Esophagus muscularis mucosa (tissue), 4 donors: ENCODE data around the gene ICA1L. TPM values are rescaled to one million over a fixed set of nuclear protein-coding genes. Genes with fewer than 3 reads are reported as not detected.

ENCODE experiments used
- DNase-seq: peaks from one replicate; pipeline ENCODE4 v3.0.0-alpha.2; 2017; ENCODE audit errors: extremely low spot score
- H3K27ac ChIP-seq, 4 donors: fragments of 200-600 bp; sonication (generic); replicated peaks in 1 of 4; 1 replicate in 3 of 4; 2 replicates in 1 of 4; pipeline ENCODE4 v1.5.1; 2016 to 2019; ENCODE audit warnings: mild to moderate bottlenecking in 1 of 4
- H3K27me3 ChIP-seq, 4 donors: fragments of 200-600 bp; sonication (generic); one replicate each; pipeline versions ENCODE4 v1.5.1 to v1.6.0; 2016 to 2019
- H3K36me3 ChIP-seq, 4 donors: fragments of 200-600 bp; sonication (generic); one replicate each; pipeline ENCODE4 v1.5.1; 2016 to 2019
- H3K4me1 ChIP-seq, 4 donors: fragments of 200-600 bp; sonication (generic); one replicate each; pipeline ENCODE4 v1.5.1; 2016 to 2019
- H3K4me3 ChIP-seq, 4 donors: fragments of 200-600 bp; sonication (generic); 1 replicate in 2 of 4; 2 replicates in 2 of 4; pipeline ENCODE4 v1.5.1; 2016 to 2019; ENCODE audit warnings: mild to moderate bottlenecking in 4 of 4, moderate library complexity in 1 of 4
- H3K9me3 ChIP-seq, 4 donors: fragments of 200-600 bp; sonication (generic); 1 replicate in 3 of 4; 2 replicates in 1 of 4; pipeline ENCODE4 v1.5.1; 2016 to 2019
- EP300 ChIP-seq: sonication (generic); formaldehyde crosslinking; IDR thresholded peaks from one replicate; pipeline ENCODE4 v1.6.1; 2017; ENCODE audit warnings: antibody characterized with exemption
- POLR2A ChIP-seq: fragments of 450-650 bp; IDR thresholded peaks from one replicate; pipeline ENCODE4 v1.6.1; 2017; ENCODE audit warnings: antibody characterized with exemption, moderate library complexity, mild to moderate bottlenecking, low read depth
- POLR2AphosphoS5 ChIP-seq, 2 donors: sonication (generic); formaldehyde crosslinking; IDR thresholded peaks; one replicate each; pipeline ENCODE4 v1.6.1; 2017; ENCODE audit warnings: antibody characterized with exemption in 2 of 2
- WGBS: methylation state at CpG from one replicate; pipeline ENCODE4 v1.1.5; 2018; 5-methylcytosine and 5-hydroxymethylcytosine counted together
- intact Hi-C: fragments of 100-400 bp; cut with DNase I; formaldehyde crosslinking; loops from one replicate; pipeline ENCODE4 v1.15.1; 2023
- total RNA-seq, 4 donors: library from RNA; depleted of rRNA; stranded (reverse); fragments of >200 nt; gene quantifications; one replicate each; pipeline versions ENCODE4 v1.1.0 to v1.2.1, GENCODE V29; 2016
- TF ChIP-seq, protein P1 (sequence below), 3 experiments: fragments of 200-600 bp in 2 of 3; fragments of 450-650 bp in 1 of 3; sonication (generic) in 2 of 3; IDR thresholded peaks; one replicate each; pipeline ENCODE4 v1.5.1; 2017 to 2019; ENCODE audit warnings: antibody characterized with exemption in 3 of 3, mild to moderate bottlenecking in 2 of 3, moderate library complexity in 1 of 3

The ICA1L gene
- total RNA-seq, 4 donors from 2014 or later, result 9.6 to 14.4 (median 11.8) TPM

DNA sequence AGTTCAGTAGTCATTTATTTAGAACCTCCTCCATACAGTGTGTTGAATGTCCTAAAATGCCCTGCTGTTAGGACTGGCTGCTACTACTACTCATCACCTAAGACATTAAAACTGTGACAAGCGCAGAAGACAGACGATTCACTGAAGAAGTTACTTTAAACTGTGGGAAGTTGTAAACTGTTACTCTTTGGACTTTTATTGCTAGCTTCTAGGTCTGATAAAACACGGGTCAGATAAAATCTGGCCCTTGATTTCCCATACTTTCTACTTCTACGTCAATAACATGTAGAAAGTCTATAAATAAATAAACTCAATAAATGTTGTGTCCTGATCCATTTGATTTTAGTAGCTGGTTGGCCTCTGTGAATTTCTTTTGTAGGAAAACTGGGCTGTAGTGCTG is 113.4 kb downstream of the ICA1L start:
- no peak overlapping the region for H3K27ac ChIP-seq
- no peaks in the 10 kb centered on the region for H3K9me3 ChIP-seq
- peaks cover 0 to 36% (median 18%) of the 10 kb centered on the region in 4 donors for H3K36me3 ChIP-seq
- intact Hi-C loops, result no loop called here
- 80% methylated on average over 4 of the region's 4 CpGs for WGBS
- no peak overlapping the region for H3K4me3 ChIP-seq
- H3K4me1 ChIP-seq, result peaks cover 0 to 9% (median 4%) of the 10 kb centered on the region in 4 donors
- TF ChIP-seq, protein P1, sequence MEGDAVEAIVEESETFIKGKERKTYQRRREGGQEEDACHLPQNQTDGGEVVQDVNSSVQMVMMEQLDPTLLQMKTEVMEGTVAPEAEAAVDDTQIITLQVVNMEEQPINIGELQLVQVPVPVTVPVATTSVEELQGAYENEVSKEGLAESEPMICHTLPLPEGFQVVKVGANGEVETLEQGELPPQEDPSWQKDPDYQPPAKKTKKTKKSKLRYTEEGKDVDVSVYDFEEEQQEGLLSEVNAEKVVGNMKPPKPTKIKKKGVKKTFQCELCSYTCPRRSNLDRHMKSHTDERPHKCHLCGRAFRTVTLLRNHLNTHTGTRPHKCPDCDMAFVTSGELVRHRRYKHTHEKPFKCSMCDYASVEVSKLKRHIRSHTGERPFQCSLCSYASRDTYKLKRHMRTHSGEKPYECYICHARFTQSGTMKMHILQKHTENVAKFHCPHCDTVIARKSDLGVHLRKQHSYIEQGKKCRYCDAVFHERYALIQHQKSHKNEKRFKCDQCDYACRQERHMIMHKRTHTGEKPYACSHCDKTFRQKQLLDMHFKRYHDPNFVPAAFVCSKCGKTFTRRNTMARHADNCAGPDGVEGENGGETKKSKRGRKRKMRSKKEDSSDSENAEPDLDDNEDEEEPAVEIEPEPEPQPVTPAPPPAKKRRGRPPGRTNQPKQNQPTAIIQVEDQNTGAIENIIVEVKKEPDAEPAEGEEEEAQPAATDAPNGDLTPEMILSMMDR (IDR thresholded peaks at IDR 0.05), result no peak
- TF ChIP-seq POLR2AphosphoS5 (IDR thresholded peaks at IDR 0.05) (no peak), EP300 (no peak), POLR2A (no peak)
- H3K27me3 ChIP-seq, result no peaks in the 10 kb centered on the region
- DNase-seq, result no peak

DNA sequence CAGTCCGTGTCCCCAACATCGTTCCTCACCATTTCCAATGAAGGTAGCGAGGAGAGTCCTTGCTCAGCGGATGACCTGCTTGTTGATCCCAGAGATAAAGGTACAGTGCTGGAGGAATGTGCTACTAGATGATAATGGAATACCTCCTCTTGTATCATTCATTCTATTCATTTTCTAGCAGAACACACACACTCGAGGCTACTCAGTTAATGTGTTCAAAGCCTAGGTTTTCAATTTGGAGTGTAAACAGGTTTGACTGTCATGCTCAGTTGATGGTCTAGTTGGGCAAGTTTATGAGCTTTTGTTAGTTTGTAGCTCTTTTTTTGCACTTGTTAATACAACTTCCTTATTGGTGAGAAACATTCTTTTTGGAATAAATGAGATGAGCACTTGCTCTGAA is 114.2 kb downstream of the ICA1L start:
- WGBS, result 91% methylated on average over 5 of the region's 5 CpGs
- Histone ChIP-seq H3K36me3 (peaks cover 0 to 36% (median 18%) of the 10 kb centered on the region in 4 donors), H3K27me3 (no peaks in the 10 kb centered on the region), H3K4me1 (peaks cover 0 to 9% (median 4%) of the 10 kb centered on the region in 4 donors), H3K9me3 (no peaks in the 10 kb centered on the region), H3K4me3 (no peak overlapping the region), H3K27ac (no peak overlapping the region)
- intact Hi-C loops, result no loop called here
- no peak for DNase-seq
- TF ChIP-seq POLR2A, result no peak
- no peak for TF ChIP-seq POLR2AphosphoS5 (IDR thresholded peaks at IDR 0.05)
- TF ChIP-seq, protein P1 (IDR thresholded peaks at IDR 0.05), result no peak
- TF ChIP-seq EP300, result no peak

DNA sequence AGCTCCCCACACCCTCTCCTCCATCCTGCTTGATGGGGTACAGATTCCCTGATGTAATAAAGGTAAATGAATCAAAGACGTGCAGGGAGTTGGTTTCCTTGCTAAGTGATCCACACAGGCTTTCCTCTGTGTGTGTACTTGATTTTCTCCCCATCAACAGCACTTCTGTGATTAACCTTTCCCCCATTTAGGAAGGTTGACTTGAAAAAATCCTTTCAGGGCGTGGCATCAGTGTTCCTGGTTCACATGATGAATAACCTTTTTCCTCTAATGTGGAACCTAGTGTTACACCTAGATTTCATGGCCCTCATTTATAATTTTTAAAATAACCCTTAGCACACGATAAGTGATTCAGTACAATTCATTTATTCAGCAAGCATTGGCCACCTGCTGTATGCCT is 115.0 kb downstream of the ICA1L start:
- WGBS, result 95% methylated on average over 3 of the region's 3 CpGs
- no peak overlapping the region for H3K4me3 ChIP-seq
- peaks cover 0 to 36% (median 18%) of the 10 kb centered on the region in 4 donors for H3K36me3 ChIP-seq
- no peak for DNase-seq
- peaks cover 0 to 9% (median 4%) of the 10 kb centered on the region in 4 donors for H3K4me1 ChIP-seq
- TF ChIP-seq POLR2A, result no peak
- TF ChIP-seq, protein P1 (IDR thresholded peaks at IDR 0.05), result no peak
- no peak for TF ChIP-seq POLR2AphosphoS5 (IDR thresholded peaks at IDR 0.05)
- TF ChIP-seq EP300, result no peak
- intact Hi-C loops, result no loop called here
- H3K9me3 ChIP-seq, result no peaks in the 10 kb centered on the region
- no peak overlapping the region for H3K27ac ChIP-seq
- H3K27me3 ChIP-seq, result no peaks in the 10 kb centered on the region

DNA sequence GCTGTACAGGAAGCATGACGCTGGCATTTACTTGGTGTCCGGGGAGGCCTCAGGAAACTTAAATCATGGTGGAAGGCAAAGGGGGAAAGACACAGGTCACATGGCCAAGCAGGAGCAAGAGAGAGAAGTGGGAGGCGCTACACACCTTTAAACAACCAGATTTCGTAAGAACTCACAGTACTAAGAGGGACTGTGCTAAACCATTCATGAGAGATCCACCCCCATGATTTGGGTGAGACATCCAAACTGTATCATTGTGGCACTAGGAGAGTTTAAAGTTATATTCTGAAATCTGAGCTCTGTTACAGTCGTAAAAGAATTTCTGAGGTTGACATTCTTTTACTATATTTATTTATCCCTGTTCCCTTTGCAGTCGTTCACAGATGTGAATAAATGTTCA is 116.6 kb downstream of the ICA1L start:
- intact Hi-C loops, result no loop called here
- TF ChIP-seq POLR2A (no peak), EP300 (no peak), POLR2AphosphoS5 (IDR thresholded peaks at IDR 0.05) (no peak)
- TF ChIP-seq, protein P1 (IDR thresholded peaks at IDR 0.05), result no peak
- H3K27me3 ChIP-seq, result no peaks in the 10 kb centered on the region
- H3K27ac ChIP-seq, result no peak overlapping the region
- DNase-seq, result no peak
- H3K4me3 ChIP-seq, result no peak overlapping the region
- 86% methylated on average over 6 of the region's 6 CpGs for WGBS
- no peaks in the 10 kb centered on the region for H3K9me3 ChIP-seq
- peaks cover 0 to 31% (median 13%) of the 10 kb centered on the region in 4 donors for H3K36me3 ChIP-seq
- H3K4me1 ChIP-seq, result peaks cover 0 to 9% (median 4%) of the 10 kb centered on the region in 4 donors

DNA sequence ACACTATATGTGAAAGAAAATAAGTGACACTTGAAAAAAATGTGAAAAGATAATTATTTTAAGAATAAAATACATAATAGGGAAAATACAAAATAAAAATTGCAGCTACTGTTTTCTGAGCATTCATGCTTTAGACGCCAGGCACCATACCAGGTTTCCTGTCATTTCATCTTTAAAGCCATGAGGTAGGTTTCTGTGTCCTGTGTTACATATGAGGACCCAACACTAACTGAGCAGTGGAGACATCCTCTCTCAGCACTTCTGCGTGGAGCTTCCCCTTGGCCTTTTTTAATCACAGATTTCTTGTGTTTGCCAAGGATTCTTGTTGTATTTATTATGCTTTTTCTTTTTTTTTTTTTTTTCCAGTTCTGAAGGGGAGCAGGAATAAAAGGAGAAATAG is 119.5 kb downstream of the ICA1L start:
- Histone ChIP-seq H3K27me3 (no peaks in the 10 kb centered on the region), H3K36me3 (peaks cover 0 to 7% (median 3%) of the 10 kb centered on the region in 4 donors), H3K4me1 (no peaks in the 10 kb centered on the region), H3K9me3 (no peaks in the 10 kb centered on the region), H3K4me3 (no peak overlapping the region), H3K27ac (no peak overlapping the region)
- intact Hi-C loops, result no loop called here
- 87% methylated on average over 2 of the region's 2 CpGs for WGBS
- TF ChIP-seq, protein P1 (IDR thresholded peaks at IDR 0.05), result no peak
- no peak for TF ChIP-seq POLR2AphosphoS5 (IDR thresholded peaks at IDR 0.05)
- TF ChIP-seq EP300, result no peak
- TF ChIP-seq POLR2A, result no peak
- DNase-seq, result no peak
